HepG2 (cell line): ENCODE data around the gene GSTK1. TPM values are rescaled to one million over a fixed set of nuclear protein-coding genes. Genes with fewer than 3 reads are reported as not detected.

Experiments
- DPF2 ChIP-seq: sonication (generic); formaldehyde crosslinking; IDR thresholded peaks from 2 replicates; pipeline ENCODE4 v1.4.0; 2020; ENCODE audit warnings: mild to moderate bottlenecking, low read depth, missing genetic modification reagents, borderline replicate concordance
- GTF2F1 ChIP-seq: fragments of 150-350 bp; IDR thresholded peaks from 2 replicates; pipeline ENCODE4 v1.6.1; 2014; ENCODE audit warnings: low read length
- MBNL3 ChIP-seq: fragments of 250-450 bp; sonication (Bioruptor Pico); conservative IDR thresholded peaks from 2 replicates; pipeline ENCODE4 v1.8.0; 2022; ENCODE audit warnings: mild to moderate bottlenecking, inconsistent platforms
- NCOA5 ChIP-seq: sonication (generic); formaldehyde crosslinking; IDR thresholded peaks from 2 replicates; pipeline ENCODE4 v1.4.0; 2020; ENCODE audit warnings: missing genetic modification reagents
- TOE1 ChIP-seq: sonication (generic); formaldehyde crosslinking; IDR thresholded peaks from 2 replicates; pipeline ENCODE4 v1.4.0; 2020; ENCODE audit warnings: mild to moderate bottlenecking, missing genetic modification reagents
- TOPORS ChIP-seq: sonication (generic); formaldehyde crosslinking; IDR thresholded peaks from 2 replicates; pipeline ENCODE4 v1.8.0; 2023; ENCODE audit warnings: mild to moderate bottlenecking, missing genetic modification reagents
- U2AF2 ChIP-seq: fragments of 200-400 bp; formaldehyde crosslinking; IDR thresholded peaks from 2 replicates; pipeline ENCODE4 v1.6.1; 2017; ENCODE audit warnings: low read depth, mild to moderate bottlenecking, low read length
- ZNF674 ChIP-seq: sonication (generic); formaldehyde crosslinking; IDR thresholded peaks from 2 replicates; pipeline ENCODE4 v1.5.0; 2020; ENCODE audit warnings: low read depth, mild to moderate bottlenecking, missing genetic modification reagents
- polyA plus RNA-seq, 8 experiments: library from polyadenylated mRNA; depleted of rRNA in 3 of 8; stranded (reverse) in 7 of 8; unstranded in 1 of 8; fragments of >200 nt; fragmentation: Illumina TruSeq in 4 of 8; extraction: Trizol in 4 of 8; gene quantifications; 2 replicates each; pipeline versions ENCODE4 v1.2.1 to v1.2.3, GENCODE V29; 2011 to 2016; ENCODE audit warnings: low read depth in 4 of 8, missing spikeins in 1 of 8, mixed read lengths in 1 of 8; ENCODE audit not compliant: insufficient read depth in 1 of 8
- total RNA-seq, 5 experiments: library from RNA; depleted of rRNA; stranded (reverse); fragments of >200 nt; fragmentation: Illumina TruSeq; extraction: Trizol; gene quantifications; 2 replicates each; pipeline ENCODE4 v1.2.3, GENCODE V29; 2016; ENCODE audit warnings: low read depth in 1 of 5
- TF ChIP-seq, protein P1 (sequence below): sonication (generic); formaldehyde crosslinking; IDR thresholded peaks from 2 replicates; pipeline ENCODE4 v1.4.0; 2020; ENCODE audit warnings: mild to moderate bottlenecking, missing genetic modification reagents
- TF ChIP-seq, protein P2 (sequence below): sonication (generic); formaldehyde crosslinking; IDR thresholded peaks from 2 replicates; pipeline ENCODE4 v1.5.0; 2020; ENCODE audit warnings: missing genetic modification reagents, mild to moderate bottlenecking, borderline replicate concordance
- TF ChIP-seq, protein P3 (sequence below): sonication (generic); formaldehyde crosslinking; conservative IDR thresholded peaks from 2 replicates; pipeline ENCODE4 v1.4.0; 2020; ENCODE audit warnings: mild to moderate bottlenecking, missing genetic modification reagents, moderate library complexity
- TF ChIP-seq, protein P4 (sequence below): sonication (generic); formaldehyde crosslinking; IDR thresholded peaks from 2 replicates; pipeline ENCODE4 v1.4.0; 2020; ENCODE audit warnings: missing genetic modification reagents
- TF ChIP-seq, protein P5 (sequence below): sonication (generic); formaldehyde crosslinking; IDR thresholded peaks from 2 replicates; pipeline ENCODE4 v1.5.1; 2020; ENCODE audit warnings: mild to moderate bottlenecking, missing genetic modification reagents

The GSTK1 gene
- total and polyA plus RNA-seq, 2 of the 13 experiments (the other 11 are each of a cell fraction or from before 2014, with no cell fraction given): 64.6 to 92.1 TPM

DNA sequence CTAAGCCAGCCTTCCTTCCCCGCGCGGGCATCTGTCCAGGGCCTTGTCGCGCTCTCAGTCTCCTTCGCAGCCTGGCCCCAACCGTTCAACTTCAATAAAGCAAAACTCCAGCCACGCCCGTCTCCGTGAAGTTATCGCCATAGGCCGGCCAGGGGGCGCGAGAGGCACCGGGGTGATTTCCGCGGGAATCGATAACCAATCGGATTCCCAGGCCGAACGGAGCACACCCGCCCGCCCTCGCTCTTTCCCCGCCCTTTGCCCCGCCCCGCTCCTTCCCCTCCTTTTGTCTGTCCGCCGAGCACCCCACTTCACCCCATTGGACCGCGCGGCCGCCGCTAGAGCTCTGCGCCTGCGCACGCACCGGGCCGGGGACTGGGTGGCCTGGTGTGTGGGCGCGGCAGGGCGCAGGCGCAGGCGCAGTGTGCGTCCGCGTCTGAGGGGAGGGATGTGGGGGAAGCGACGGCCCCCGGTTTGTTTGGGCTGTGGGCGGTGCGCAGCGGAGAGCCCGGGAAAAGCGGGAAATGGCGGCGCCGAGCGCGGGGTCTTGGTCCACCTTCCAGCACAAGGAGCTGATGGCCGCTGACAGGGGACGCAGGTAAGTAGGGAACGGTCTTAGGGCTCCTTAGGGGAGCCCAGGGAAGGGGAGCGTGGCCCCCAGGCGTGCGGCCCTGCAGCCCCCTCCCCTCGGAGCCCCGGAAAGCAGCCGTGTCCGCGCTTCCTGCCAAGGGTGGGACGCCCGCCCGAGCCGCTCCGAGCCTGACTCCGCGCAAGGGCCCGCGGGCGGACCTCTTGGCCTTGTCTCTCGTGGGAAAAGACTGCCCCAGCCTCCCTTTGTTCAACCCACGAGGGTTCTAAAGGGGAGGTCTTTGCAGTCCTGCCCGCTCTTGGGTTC is 24.9 kb downstream of the GSTK1 start, which contains the start of gene CASP2 (continued):
- TF ChIP-seq, protein P1, sequence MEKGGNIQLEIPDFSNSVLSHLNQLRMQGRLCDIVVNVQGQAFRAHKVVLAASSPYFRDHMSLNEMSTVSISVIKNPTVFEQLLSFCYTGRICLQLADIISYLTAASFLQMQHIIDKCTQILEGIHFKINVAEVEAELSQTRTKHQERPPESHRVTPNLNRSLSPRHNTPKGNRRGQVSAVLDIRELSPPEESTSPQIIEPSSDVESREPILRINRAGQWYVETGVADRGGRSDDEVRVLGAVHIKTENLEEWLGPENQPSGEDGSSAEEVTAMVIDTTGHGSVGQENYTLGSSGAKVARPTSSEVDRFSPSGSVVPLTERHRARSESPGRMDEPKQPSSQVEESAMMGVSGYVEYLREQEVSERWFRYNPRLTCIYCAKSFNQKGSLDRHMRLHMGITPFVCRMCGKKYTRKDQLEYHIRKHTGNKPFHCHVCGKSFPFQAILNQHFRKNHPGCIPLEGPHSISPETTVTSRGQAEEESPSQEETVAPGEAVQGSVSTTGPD (CRISPR knock-in tag): no peak
- TF ChIP-seq NCOA5 (CRISPR knock-in tag): no peak
- no peak for TF ChIP-seq U2AF2
- TF ChIP-seq TOE1 (CRISPR knock-in tag): no peak
- no peak for TF ChIP-seq DPF2 (CRISPR knock-in tag)
- no peak for TF ChIP-seq GTF2F1
- TF ChIP-seq MBNL3 (CRISPR knock-in tag): no peak
- TF ChIP-seq, protein P2, sequence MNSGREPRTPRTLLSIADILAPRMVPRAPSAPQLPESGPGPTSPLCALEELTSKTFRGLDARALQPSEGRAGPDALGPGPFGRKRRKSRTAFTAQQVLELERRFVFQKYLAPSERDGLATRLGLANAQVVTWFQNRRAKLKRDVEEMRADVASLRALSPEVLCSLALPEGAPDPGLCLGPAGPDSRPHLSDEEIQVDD (CRISPR knock-in tag): no peak
- TF ChIP-seq TOPORS (CRISPR knock-in tag): no peak
- TF ChIP-seq ZNF674 (CRISPR knock-in tag): no peak
- TF ChIP-seq, protein P3, sequence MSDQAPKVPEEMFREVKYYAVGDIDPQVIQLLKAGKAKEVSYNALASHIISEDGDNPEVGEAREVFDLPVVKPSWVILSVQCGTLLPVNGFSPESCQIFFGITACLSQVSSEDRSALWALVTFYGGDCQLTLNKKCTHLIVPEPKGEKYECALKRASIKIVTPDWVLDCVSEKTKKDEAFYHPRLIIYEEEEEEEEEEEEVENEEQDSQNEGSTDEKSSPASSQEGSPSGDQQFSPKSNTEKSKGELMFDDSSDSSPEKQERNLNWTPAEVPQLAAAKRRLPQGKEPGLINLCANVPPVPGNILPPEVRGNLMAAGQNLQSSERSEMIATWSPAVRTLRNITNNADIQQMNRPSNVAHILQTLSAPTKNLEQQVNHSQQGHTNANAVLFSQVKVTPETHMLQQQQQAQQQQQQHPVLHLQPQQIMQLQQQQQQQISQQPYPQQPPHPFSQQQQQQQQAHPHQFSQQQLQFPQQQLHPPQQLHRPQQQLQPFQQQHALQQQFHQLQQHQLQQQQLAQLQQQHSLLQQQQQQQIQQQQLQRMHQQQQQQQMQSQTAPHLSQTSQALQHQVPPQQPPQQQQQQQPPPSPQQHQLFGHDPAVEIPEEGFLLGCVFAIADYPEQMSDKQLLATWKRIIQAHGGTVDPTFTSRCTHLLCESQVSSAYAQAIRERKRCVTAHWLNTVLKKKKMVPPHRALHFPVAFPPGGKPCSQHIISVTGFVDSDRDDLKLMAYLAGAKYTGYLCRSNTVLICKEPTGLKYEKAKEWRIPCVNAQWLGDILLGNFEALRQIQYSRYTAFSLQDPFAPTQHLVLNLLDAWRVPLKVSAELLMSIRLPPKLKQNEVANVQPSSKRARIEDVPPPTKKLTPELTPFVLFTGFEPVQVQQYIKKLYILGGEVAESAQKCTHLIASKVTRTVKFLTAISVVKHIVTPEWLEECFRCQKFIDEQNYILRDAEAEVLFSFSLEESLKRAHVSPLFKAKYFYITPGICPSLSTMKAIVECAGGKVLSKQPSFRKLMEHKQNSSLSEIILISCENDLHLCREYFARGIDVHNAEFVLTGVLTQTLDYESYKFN (CRISPR knock-in tag): peak; percentile 32
- TF ChIP-seq, protein P4, sequence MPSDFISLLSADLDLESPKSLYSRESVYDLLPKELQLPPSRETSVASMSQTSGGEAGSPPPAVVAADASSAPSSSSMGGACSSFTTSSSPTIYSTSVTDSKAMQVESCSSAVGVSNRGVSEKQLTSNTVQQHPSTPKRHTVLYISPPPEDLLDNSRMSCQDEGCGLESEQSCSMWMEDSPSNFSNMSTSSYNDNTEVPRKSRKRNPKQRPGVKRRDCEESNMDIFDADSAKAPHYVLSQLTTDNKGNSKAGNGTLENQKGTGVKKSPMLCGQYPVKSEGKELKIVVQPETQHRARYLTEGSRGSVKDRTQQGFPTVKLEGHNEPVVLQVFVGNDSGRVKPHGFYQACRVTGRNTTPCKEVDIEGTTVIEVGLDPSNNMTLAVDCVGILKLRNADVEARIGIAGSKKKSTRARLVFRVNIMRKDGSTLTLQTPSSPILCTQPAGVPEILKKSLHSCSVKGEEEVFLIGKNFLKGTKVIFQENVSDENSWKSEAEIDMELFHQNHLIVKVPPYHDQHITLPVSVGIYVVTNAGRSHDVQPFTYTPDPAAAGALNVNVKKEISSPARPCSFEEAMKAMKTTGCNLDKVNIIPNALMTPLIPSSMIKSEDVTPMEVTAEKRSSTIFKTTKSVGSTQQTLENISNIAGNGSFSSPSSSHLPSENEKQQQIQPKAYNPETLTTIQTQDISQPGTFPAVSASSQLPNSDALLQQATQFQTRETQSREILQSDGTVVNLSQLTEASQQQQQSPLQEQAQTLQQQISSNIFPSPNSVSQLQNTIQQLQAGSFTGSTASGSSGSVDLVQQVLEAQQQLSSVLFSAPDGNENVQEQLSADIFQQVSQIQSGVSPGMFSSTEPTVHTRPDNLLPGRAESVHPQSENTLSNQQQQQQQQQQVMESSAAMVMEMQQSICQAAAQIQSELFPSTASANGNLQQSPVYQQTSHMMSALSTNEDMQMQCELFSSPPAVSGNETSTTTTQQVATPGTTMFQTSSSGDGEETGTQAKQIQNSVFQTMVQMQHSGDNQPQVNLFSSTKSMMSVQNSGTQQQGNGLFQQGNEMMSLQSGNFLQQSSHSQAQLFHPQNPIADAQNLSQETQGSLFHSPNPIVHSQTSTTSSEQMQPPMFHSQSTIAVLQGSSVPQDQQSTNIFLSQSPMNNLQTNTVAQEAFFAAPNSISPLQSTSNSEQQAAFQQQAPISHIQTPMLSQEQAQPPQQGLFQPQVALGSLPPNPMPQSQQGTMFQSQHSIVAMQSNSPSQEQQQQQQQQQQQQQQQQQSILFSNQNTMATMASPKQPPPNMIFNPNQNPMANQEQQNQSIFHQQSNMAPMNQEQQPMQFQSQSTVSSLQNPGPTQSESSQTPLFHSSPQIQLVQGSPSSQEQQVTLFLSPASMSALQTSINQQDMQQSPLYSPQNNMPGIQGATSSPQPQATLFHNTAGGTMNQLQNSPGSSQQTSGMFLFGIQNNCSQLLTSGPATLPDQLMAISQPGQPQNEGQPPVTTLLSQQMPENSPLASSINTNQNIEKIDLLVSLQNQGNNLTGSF (CRISPR knock-in tag): no peak
- TF ChIP-seq, protein P5, sequence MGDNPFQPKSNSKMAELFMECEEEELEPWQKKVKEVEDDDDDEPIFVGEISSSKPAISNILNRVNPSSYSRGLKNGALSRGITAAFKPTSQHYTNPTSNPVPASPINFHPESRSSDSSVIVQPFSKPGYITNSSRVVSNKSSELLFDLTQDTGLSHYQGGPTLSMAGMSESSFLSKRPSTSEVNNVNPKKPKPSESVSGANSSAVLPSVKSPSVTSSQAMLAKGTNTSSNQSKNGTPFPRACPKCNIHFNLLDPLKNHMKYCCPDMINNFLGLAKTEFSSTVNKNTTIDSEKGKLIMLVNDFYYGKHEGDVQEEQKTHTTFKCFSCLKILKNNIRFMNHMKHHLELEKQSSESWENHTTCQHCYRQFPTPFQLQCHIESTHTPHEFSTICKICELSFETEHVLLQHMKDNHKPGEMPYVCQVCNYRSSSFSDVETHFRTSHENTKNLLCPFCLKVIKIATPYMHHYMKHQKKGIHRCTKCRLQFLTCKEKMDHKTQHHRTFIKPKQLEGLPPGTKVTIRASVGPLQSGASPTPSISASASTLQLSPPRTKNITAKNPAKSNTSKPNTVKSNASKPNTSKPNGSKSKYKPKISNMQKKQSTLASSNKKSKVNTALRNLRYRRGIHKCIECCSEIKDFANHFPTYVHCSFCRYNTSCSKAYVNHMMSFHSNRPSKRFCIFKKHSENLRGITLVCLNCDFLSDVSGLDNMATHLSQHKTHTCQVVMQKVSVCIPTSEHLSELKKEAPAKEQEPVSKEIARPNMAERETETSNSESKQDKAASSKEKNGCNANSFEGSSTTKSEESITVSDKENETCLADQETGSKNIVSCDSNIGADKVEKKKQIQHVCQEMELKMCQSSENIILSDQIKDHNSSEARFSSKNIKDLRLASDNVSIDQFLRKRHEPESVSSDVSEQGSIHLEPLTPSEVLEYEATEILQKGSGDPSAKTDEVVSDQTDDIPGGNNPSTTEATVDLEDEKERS (CRISPR knock-in tag): 0 out of 2 replicates have a peak, but pooled peaks have one; percentile 31
